Cardiac fibroblast (primary cell): ENCODE data around the gene NFIB.
A peak's percentile ranks its signal among the peaks of the same experiment; 100 is the strongest.

Experiments used
- DNase-seq, 2 donors: peaks; one replicate each; pipeline versions ENCODE4 v3.0.0 to v3.0.0-alpha.2; 2010; ENCODE audit warnings: low read depth in 2 of 2
- H3K4me3 ChIP-seq, 2 donors: replicated peaks in 1 of 2; 1 replicate in 1 of 2; 2 replicates in 1 of 2; pipeline ENCODE4 v1.5.1; 2011; ENCODE audit warnings: low read depth in 2 of 2, low read length in 2 of 2, mild to moderate bottlenecking in 2 of 2, moderate library complexity in 1 of 2
- CTCF ChIP-seq: IDR thresholded peaks from one replicate; pipeline ENCODE4 v1.5.1; 2011; ENCODE audit warnings: low read depth, mild to moderate bottlenecking, low read length, inconsistent platforms

Gene NFIB

GRCh38 chr9:14331120-14331519, 17.2 kb upstream of the NFIB start:
- TF ChIP-seq CTCF = no peak
- H3K4me3 ChIP-seq = no peak overlapping the region
- no peak for DNase-seq

- TF ChIP-seq CTCF = no peak
- no peak overlapping the region for H3K4me3 ChIP-seq
- DNase-seq = no peak
Measured at GRCh38 chr9:14327036-14327435, 13.1 kb upstream of the NFIB start.

- H3K4me3 ChIP-seq = no peak overlapping the region
- peak; percentile 55 to 79 for DNase-seq
- TF ChIP-seq CTCF = no peak
Measured at GRCh38 chr9:14326264-14326826, 12.4 kb upstream of the NFIB start.

GRCh38 chr9:14325147-14325546, 11.2 kb upstream of the NFIB start:
- no peak for TF ChIP-seq CTCF
- DNase-seq = no peak
- no peak overlapping the region for H3K4me3 ChIP-seq

GRCh38 chr9:14323985-14324650, 10.2 kb upstream of the NFIB start:
- H3K4me3 ChIP-seq = no peak overlapping the region

GRCh38 chr9:14323083-14323971, 9.4 kb upstream of the NFIB start:
- TF ChIP-seq CTCF = no peak
- H3K4me3 ChIP-seq = peak overlapping the region; percentile 58 to 61
- no peak for DNase-seq

More at GRCh38 chr9:14323985-14324650, 10.2 kb upstream of the NFIB start:
- no peak for TF ChIP-seq CTCF
- DNase-seq = no peak
